NCI-H345 (cell line): Measurements from ENCODE around the gene LAPTM4A.
A peak's percentile ranks its signal among the peaks of the same experiment; 100 is the strongest.
"Not testable (repeated sequence)": the region's sequence is repeated elsewhere in the genome, so short reads cannot be mapped to it uniquely, and the experiment has no call there.

Experiments
- DNase-seq: peaks from one replicate; lab custom pipeline; 2025; lab: John Stamatoyannopoulos, UW

Gene LAPTM4A

DNA sequence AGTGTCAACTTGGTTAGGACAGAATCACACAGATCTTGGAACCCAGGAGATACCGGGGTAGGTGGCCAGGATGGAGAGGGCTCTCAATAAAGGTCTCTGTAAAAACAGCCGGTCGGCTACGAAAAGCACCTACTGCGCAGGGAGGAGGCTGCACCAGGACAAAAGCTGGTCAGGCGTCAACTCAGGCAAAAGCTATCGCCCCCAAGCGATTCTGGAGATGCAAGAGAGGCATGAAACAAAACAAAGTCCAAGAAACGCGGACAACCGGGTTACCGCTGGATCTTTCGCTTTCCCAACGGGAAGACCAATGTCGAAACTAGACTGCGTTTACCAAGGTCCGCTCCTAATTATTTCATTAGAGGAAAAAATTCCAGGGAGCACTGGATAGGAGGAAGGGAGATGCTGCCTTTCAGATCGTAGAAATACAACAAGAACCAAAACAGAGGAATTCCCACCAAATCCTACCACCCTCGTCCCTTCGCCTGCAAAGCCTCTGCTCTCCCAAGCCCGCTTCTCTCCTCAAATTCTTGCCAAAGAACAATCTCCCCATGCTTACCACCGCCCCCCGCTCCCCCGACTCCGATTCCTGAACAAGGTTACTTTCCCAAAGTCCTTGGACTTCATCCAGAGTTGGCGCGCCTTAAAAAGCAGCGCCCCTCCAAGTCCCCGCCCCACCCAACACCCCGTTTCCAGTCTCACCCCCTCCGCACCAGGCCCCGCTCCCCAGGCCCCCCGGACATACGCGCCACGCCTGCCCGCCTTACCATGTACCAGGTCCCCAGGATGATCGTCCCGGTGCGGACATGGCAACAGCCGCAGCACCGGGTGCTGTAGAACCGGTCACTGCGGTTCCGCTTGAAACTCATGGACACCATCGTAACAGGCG, 539 bp downstream of the LAPTM4A start:
- DNase-seq = peak; percentile 66

DNA sequence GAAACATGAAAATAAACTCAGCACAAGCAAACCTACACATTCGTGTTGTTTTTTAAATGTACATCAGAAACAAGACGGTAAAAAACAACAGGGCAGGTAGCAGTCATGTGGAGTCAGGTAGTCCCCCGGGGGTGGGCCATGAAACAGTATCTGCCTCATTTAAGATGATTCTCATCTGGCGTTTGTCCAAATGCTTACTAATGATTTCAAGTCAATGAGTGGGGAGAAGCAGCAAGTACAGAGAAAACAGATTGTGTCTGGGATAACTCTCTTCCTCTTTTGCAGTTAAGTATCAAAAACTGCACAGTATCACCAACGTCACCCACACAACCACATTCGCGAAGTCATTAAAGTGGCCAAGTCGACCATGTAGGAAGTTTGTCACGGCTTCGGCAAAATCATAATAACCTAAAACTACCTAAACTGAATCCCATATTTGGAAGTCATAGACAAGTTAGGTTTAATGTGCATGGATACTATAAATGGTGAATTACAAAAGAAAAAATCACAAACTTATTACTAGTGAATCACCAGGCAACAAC, 1.3 kb downstream of the LAPTM4A start:
- DNase-seq = peak; percentile 89

DNA sequence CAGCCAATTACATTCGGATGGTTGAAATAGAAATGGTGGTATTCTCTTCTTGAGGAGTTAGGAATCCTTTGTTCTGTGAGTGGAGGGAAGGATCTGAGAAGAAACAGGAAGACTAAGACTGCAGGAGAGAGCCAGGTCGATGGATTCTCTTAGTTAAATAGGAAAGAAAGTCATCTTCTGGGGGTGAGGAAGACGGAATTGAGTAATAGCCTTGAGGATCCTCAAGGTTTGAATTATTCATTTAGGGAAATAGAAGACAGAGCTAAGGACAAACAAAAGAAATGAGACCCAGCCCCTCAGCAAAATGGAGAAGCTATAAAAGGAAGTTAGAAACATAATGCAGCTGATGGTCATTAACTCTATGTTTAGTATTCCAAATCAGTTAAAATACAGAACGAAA, 1.8 kb downstream of the LAPTM4A start:
- no peak for DNase-seq

DNA sequence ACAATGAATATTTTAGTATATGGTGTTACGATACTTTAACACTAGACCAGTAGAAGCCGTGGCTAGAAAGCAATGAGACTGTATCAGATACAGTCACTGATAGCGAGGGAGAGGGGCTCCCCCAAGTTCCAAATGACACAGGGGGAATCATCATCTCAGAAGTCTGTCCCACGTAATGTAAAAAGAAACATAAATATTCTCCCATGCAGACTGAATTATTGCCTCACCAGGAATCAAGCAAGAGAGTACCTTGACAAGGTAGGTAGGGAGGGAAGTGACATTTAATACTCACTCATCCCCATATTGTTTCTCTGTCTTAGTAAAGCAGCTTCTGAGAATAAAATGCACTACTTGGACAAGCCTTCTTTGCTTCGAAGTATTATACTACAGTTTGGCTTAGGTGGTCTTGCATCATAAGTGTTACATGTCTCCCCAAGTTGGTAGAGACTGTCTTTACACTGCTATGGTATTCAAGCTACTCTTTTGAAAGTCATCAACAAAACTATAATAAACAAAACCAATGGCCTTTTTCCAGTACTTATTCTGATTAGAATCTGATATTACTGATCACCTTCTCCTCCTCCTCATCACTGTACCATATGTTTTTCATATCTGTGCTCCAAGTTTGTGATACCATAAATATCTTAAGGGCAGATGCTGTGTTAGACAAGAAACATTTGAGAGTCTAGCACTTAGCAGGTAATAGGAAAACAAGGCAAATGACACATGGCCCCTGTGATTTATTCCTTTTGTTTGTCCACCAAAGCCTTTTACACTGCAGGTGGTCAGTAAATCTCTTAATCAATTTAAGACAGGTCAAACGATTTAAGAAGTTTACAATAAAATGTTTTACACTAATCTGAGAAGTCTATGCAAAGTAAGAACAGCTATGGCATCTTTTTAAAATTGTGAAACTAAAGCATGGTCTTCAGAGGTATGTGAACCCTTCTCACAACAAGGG, 2.7 kb downstream of the LAPTM4A start:
- no peak for DNase-seq

DNA sequence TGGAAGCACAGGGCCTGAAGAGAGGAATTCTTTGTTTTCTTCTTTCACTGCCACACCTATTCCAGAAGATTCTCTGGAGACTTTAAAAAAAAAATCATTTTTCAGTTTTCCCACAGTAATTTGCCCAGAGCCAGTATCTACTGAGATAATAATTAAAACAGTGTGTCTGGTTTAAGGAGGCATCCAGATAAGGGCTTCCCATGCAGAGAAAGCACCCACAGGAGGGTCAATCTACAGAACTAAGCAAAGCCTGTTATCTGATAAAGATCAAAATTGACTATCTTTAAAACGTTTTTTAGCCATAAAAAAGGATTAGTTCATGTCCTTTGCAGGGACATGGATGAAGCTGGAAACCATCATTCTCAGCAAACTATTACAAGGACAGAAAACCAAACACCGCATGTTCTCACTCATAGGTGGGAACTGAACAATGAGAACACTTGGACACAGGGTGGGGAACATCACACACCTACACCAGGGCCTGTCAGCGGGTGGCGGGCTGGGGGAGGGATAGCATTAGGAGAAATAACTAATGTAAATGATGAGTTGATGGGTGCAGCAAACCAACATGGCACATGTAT, 5.6 kb downstream of the LAPTM4A start:
- not testable (repeated sequence) for DNase-seq

DNA sequence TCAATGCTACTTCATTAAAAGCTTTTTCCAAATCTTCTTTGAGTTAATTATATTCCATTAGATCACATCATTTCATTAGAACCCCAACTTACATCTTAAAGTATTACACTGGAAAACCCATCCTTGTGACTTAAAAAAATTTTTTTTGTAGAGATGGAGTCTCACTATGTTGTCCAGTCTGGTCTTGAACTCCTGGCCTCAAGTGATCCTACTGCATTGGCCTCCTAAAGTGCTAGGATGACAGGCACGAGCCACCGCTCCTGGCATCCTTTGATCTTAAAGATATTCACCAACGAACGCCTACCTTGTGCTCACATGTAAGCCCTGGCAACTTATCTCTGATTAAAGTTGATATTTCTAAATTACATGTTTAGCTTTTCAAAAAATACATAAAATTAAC, 6.7 kb downstream of the LAPTM4A start:
- DNase-seq = no peak

DNA sequence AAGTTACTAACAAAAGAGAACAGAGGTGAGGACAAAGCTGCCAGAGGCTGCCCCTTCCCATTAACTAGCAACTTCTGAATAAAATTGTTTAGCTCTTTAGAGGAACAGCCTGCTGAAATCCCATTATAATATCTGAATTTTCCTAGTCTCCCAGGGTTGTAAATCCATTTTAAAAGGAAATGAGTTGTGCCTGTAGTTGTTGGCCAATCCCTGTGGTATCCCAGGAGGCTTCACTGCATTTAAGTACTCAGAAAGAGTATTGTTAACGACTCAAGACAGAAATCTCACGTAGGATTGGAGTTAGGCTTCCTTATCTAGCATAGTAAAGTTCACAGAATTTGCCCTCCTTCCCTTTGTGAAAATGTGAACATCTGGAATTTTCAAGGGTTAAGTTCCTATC, 8.9 kb downstream of the LAPTM4A start:
- DNase-seq = no peak

DNA sequence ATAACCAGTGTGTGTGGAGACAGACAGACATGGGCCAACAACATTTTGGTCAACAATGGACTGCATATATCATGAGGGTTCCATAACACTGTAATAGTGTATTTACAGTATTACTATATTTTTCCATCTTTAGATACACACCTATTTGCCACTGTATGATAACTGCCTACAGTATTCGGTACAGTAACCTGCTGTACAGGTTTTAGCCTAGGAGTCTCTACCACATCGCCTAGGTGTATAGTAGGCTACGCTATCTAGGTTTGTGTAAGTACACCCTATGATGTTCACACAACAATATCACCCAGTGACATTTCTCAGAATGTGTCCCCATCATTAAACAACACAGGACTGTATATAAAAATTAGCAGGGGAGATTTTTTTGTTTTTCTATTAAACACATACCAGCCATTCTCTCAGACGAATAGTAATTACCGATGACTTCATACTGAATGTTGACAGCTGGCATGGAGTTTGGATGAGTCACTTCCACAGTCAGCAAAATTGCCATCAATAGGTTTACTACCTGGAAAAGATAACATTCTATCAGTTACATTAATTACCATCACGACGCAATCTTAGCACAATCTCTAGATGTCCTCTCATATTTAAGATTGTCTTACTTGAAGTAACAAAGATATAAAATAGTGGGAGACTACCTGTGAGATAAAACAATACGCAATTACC, 10.8 kb downstream of the LAPTM4A start:
- DNase-seq = no peak

DNA sequence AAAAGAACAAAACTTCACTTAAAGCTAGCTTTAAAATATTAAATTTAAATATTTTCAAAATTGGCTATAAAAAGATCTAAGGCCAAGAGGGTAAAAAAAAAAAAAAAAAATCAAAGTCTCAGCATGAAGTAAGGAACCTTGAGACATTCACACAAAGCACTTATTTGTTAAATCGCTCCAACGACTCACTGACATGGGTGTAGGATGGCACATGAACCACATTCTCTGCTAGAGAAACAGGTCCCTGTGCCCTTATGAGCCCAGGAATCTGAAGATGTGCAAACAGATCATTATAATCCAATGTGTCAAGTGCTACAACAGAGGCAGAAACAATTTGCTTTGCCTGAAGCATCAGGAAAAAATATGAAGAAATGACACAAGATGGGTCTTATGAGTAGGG, 13.8 kb downstream of the LAPTM4A start:
- DNase-seq = no peak

DNA sequence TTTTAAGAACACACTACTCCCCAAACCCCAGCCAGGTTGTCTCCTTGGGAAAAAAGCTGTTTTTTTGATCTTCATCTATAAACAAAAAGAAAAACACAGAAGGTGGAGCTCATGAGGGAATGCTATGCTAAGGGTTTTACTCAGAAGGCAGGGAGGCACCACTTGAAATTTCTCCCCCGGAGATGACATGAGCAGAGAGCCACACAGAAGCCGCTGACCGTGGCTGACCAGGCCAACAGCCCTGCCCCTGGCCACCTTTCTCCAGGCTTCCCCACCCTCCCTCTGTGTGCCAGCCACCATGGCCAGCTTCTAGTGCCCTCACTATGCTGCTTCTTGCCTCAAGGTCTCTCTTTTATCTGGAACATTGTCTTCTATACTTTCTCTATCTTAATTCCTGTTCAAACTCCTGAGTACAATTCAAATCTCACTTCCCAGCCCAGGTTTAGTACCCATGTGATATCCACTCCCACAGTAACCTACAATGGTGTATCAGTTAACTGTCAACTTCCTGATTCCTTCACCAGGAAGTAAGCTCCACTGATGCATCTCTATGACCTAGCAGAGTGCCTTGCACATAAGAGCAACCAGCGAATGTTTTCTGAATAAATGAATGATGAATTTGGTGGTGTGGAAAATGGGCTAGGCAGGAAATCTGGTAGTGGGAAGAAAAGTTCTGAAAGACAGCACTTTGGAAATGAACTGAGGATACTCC, 15.3 kb downstream of the LAPTM4A start:
- no peak for DNase-seq

DNA sequence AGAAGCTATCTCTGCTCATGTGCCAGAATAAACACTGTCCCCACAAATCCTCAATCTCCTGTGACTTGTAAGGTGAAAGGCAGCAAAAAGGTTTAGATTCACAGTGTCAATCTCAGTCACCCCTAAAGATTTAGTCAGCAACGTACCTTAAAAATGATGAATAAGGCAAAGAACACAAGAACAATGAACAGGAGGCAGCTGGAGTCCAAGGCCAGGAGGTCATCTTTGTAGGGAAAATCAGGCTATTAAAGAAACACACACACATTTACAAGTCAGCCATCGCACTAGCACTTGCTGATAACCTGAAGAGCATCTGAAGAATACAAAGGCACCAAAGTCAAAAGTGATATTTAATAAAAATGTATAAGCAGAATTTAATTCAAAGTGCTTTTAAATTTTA, 16.6 kb downstream of the LAPTM4A start:
- no peak for DNase-seq

DNA sequence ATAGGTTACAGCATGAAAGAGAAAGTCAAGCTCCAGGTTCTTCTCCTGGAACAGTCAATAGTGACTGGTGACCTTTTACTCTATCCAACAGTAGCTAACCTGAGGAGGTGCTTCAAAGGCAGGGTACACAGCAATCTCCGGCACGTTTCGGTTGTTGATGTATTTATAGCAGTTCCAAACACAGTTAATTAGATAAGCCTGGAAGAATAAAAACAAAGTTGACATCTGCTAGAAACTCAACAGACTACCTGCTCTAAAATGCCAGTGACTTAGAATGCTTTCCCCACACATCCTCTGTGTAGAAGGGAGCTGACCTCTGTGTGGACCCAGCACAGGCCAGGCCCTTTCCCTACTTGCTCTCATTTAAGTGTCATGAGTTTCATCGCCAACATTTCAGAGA, 17.2 kb downstream of the LAPTM4A start:
- no peak for DNase-seq

DNA sequence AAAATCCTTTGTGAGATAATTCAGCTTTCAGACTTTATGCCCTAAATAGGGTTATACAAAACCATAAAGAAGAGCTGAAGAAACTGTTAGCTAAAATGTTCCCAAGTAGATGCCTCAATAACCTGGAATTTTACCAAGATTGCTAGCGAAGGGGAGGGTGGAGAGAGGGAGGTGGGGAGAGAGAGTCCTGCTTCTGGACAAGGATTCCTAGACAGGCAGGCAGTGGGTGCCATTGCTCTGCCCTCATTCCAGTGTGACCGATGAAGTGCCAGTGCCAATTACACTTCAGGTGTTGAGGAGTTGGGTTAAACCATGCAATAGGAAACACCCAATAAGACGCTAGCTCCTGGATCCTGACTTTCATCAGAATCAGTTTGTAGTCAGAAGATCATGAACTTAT, 18.1 kb downstream of the LAPTM4A start:
- DNase-seq = no peak

DNA sequence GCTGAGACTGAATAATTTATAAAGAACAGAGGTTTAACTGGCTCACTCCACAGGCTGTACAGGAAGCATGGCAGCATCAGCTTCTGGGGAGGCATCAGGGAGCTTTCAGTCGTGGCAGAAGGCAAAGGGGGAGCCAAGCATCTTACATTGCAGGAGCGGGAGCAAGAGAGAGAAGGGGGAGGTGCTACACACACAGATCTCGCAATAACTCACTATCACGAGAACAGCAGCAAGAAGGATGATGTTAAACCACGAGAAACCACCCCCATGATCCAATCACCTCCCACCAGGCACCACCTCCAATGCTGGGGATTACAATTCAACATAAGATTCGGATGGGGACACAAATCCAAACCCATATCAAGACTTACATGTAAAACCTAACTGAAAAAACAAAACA, 21.2 kb downstream of the LAPTM4A start:
- no peak for DNase-seq

DNA sequence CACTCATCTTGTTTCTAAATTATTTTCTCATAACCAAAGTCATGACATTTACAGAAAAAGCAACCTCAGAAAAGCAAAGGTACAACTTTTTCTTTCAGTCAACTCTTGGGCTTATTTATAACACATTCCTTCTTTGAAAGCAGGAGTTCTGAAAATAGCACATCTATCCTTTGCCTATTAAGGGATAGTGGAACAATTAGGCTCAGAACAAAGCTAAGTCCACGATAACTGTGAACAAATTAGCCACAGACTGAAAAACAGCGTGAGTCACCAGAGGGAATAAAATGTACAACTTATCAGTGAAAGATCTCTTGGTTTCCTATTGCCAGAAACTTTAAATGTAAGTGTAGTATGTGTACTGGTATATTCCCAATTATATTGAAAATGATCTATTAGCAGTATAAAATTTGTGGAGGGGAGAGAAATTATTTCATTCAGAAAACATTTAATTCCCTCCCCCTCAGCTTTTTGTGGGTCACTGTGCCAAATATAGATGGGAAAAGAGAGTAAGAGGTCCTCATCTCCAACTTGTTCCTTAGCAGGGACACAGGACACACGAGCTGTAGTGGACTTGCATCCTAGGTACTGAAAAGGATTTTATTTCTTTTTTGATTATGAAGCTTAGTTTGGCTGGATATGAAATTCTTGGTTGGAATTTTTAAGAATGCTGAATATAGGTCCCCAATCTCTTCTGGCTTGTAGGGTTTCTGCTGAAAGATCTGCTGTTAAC, 23.6 kb downstream of the LAPTM4A start:
- DNase-seq = no peak

DNA sequence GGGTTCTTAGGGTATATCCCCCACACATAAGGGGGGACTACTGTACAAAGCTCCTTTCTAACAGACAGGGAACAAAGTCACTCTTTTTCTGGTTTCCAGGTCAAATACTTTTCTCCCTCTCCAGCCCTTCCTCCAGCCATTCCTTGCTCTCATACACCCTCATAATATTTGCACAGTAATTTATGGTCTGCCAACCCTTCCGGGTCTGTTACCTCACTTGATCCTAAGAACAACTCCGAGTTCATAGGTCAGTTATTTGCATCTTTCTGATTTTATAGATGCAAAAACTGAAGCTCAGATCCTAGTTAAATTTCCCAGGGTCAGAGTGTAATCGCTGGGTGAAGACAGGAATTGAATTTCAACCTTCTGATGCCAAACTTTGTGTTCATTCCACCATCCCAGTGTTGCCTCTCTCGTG, 24.2 kb downstream of the LAPTM4A start:
- no peak for DNase-seq

DNA sequence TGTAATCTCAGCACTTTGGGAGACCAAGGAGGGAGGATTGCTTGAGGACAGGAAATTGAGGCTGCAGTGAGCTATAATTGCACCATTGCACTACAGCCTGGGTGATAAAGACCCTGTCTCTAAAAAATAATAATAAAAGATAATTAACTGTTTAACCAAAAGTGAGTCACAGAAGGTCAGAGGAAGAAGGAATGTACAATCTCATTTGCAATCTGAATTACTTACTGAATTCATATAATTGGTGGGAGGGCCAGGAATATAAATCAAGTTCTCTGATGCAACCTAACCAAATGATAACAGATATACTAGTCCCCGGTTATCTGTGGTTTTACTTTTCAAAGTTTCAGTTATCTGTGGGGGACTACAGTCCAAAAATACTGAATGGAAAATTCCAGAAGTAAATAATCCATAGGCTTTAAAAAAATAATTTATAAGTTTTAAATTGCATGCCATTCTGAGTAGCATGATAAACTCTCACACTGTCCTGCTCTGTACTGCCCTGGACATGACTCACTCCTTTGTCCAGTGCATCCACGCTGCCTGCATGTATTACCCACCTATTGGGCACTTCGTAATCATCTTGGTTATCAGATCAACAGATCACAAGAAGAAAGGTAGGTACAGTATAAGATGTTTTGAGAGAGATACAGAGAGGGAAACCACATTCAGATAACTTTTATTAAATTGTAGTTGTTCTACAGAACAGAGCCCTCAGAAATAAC, 26.2 kb downstream of the LAPTM4A start:
- DNase-seq = no peak

DNA sequence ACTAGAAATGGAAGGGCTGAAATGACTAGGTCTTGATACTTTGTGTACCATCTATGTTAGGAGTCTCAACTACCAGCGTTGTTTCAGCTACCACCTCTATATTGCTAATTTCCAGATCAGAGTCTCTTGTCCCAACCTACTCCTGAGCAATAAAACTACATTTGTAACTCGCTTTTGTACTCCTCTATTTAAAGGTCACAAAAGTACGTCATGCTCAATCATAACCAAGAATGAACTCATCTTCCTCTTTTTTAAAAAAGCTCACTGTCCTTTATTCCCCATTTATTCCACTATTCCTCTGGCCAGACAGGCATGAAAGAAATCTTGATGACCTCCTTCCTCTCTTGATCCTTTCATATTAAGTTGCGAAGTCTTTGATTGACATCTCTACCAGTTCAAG, 27.7 kb downstream of the LAPTM4A start:
- DNase-seq = no peak

DNA sequence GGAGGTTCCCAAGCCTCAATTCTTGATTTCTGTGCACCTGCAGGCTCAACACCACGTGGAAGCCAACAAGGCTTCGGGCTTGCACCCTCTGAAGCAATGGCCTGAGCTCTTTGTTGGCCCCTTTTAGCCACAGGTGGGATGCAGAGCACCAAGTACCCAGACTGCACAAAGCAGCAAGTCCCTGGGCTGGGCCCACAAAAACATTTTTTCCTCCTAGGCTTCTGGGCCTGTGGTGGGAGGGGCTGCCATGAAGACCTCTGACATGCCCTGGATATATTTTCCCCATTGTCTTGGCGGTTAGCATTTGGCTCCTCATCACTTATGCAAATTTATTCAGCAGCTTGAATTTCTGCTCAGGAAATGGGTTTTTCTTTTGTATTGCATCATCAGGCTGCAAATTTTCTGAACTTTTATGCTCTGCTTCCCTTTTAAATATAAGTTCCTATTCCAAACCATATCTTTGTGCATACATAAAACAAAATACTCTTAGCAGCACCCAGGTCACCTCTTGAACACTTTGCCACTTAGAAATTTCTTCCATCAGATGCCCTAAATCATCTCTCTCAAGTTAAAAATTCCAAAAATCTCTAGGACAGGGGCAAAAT, 29.9 kb downstream of the LAPTM4A start:
- no peak for DNase-seq
